CD4-positive, alpha-beta T cell treated with Interleukin-21 for 1 hour (primary cell): ENCODE measurements around the gene PLGLB2.
"Not testable (repeated sequence)": the region's sequence is repeated elsewhere in the genome, so short reads cannot be mapped to it uniquely, and the experiment has no call there.

Experiments
- DNase-seq: peaks from one replicate; pipeline ENCODE4 v3.0.0-alpha.2; 2020

The PLGLB2 gene

DNA sequence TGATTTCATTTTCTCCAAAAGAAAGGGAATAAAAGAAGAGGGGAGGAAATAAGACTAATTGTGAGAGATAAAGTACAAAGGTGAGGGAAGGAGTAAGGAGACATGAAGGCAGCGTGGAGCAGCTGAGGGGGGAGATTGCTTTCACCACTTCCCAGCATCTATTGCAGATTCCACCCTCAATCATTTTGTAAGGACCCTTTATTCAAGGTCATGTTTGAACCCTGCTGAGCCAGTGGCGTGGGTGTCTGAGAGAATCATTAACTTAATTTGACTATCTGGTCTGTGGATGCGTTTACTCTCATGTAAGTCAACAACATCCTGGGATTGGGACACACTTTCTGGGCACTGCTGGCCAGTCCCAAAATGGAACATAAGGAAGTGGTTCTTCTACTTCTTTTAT, at the start of gene PLGLB2:
Gene PLGLB2, plus strand, starts transcription at position 297 of the 400 bp plus-strand sequence. Its CDS starts 67 bp downstream, at position 364.
- not testable (repeated sequence) for DNase-seq

DNA sequence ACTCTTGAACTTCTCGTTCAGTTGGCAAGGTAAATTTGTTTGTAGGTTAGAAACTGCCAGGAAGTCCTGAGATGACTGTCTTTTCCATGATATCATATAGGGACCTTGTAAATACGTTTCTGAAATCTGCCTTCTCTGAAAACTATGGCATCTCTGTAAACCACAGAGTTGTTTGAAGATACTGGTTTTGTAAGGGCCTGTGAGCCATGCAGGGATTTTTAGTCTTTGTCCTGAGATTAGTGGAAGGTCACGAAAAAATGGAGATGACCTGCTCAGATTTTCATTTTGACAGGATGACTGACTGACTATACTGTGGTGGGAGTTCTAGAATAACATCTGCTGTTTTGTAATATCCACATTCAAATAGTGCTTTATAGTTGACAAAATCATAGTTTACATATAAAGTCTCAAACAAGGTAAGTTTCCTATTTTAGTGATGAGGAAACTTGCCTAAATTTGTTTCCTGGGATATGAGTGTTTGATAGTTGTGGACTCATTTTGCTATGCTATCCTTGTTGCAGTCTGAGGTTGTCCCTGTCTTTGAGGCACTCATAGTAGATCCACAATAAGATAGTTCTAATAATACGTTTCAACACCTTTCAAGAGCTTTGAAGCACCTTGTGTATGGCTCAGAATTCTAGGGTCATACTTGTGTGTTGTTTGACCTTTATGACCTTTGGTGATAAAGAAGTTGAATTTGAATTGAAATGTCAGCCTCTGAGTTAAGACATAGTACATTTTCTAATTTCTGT, 43.1 kb upstream of the PLGLB2 start:
- not testable (repeated sequence) for DNase-seq

DNA sequence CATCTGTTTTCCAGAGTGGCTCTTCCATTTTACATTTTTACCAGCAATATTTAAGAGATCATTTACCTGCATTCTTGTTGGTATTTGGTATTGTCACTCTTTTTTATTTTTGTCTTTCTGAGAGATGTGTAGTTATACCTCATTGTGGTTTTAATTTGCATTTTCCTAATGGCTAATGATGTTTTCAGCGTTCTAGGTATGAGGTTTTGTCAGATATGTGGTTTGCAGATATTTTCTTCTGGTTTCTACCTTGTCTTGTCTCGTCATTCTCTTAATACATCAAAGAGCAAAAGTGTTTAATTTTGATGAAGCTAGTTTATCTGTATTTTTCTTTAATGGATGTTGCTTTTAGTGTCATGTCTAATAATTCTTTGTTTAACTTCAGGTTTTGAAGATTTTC, 39.5 kb upstream of the PLGLB2 start:
- not testable (repeated sequence) for DNase-seq

DNA sequence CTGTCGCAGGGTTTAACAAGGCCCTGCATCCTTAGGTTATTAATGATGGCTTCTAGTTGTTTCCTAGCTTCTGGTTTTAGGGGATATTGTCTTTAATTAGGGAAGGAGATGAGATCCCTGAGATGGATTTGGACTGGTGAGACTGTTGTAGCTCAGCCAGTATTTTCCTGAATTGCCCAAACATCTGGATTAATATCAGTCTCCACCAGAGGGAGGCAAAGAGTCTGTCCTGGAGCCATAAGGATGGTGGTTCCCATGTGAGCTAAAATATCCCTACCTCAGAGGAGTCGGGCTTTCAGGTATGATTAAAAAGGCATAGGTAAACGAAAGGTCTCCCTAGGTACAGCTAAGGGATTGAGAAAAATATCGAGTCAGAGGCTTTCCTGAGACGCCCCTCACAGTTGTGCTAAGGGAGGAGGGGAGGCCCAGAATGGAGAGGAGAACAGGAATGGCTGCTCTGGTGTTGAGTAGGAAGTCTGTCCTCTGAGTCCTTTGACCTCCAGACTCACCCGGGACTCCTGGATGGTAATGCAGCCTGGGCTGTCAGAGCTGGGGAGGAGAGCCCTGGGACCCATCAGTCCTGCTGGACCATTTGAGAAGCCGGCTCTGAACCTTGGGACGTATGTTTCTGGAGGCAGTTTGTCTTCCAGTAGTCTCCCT, 19.8 kb upstream of the PLGLB2 start:
- not testable (repeated sequence) for DNase-seq

GRCh38 chr2:87740928-87741327, 7.0 kb upstream of the PLGLB2 start:
- not testable (repeated sequence) for DNase-seq

- not testable (repeated sequence) for DNase-seq
Observed at GRCh38 chr2:87742393-87743108, 5.3 kb upstream of the PLGLB2 start.

GRCh38 chr2:87743638-87744037, 4.2 kb upstream of the PLGLB2 start:
- DNase-seq: not testable (repeated sequence)

- DNase-seq: not testable (repeated sequence)
Observed at GRCh38 chr2:87745353-87745951, 2.4 kb upstream of the PLGLB2 start.

DNA sequence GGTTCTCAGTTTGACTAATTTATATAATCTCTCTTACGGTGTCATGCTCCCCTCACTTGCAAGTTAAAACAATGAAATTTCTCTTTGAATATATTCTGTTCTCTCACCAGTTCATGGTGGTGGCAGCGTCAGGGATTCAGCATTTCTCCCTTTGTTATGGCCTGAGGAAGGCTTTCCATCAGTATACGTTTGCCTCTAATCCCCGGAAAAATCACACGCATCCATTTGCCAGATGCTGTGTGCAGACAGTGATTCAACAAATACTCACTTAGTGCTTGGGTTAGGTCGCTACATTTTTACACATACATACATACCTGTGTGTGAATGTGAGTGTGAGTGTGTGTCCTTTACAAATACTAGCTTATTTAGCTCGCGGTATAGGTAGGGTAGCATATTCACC, 637 bp downstream of the PLGLB2 start:
- not testable (repeated sequence) for DNase-seq

DNA sequence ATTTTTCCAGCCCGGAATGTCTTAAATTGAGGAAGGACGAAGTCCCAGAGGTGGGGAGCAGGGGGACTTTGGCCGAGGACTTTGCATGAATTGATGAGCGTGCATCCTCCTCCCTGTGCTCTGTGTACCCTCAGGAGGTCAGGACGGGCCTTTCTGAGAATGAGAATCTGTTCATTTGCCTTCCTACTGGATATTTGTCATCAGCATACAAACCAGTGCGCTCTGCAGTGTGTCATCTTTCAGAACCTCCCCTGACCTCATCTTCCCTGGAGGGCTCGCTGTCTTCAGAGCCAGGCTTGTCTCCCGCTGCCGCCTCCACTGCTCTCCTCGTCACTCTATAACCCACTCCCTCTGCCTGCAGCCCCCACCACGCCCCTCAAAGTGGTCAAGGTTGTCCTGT, 2.7 kb downstream of the PLGLB2 start:
- not testable (repeated sequence) for DNase-seq

DNA sequence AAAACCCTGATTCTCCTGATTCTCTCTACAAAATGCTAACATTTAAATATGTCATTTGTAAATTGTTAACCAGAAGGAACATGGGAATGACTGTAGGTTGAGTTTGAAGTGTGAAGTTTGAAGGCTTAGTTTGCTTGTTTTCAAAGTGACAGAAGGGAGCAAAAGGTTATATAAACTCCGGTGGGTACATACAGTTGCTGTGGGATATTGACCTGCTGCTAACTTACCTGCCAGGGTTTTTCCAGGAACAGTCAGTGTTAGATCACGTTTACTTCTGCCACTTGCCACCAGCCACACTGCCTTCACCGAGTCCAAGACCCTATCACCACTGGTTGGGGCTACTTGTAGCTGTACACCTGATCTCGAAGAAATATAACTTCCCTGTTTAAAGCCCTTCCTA, 6.9 kb downstream of the PLGLB2 start:
- not testable (repeated sequence) for DNase-seq
